Activated T-cell treated with anti-CD3 and anti-CD28 coated beads for 24 hours (primary cell): ENCODE measurements around the gene PRKAG3.

ENCODE experiments used
- DNase-seq: peaks from one replicate; pipeline ENCODE4 v3.0.0-alpha.2; 2020; ENCODE audit warnings: low read depth

Gene PRKAG3

DNA sequence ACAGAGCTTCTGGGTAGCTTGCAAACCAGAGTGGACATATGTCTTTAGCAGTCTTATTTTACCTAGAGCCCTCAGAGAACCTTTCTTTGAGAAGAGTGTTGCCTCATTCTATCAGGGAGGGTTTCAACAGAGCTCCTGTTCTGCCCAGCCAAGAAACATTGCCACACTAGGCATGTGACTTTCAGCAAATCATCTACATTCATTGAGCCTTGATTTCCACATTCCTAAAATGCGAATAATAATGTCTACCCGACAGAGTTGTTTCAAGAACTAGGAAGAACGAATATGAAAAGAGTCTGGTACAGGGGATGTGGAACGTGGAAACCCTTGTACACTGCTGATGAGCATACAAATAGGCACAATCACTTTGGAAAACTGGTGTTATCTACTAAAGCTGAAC is 7.8 kb upstream of the PRKAG3 start:
- DNase-seq = no peak

DNA sequence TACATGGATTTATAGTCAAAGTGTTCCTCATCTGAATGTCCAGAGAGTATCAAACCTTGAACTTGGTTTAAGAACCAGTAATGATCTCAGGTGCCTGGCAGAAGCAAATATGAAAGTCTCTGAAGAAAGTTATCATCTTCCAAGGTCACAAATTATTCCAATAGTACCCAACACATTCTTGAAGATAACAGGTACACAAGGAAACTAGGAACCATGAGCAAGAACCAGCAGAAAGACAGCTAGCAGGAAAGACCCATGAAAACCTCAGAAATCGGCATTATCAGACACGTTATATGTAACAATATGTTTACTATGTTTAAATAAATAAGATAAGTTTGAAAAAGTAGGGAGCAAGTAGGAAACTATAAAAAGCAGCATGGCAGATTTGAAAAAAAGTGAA is 5.9 kb upstream of the PRKAG3 start:
- no peak for DNase-seq

DNA sequence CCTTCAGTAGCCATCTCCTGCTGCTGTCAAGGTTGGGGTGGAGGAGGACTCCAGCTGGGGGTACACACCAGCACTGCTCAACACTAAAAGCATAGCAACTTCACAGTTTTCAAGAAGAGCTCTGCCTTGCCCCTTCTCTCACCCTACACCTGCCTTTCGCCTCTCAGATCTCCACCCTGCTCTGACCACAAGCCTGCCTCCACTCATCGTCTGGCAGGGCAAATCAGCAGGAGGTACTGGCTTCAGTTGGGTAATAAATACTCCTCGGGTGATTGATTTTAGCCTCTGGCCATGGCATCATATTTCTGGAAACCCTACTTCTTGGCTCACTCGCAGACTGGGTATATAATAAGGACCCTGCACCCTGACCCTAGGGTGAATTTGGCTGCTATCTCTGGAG is 3.1 kb upstream of the PRKAG3 start:
- no peak for DNase-seq

DNA sequence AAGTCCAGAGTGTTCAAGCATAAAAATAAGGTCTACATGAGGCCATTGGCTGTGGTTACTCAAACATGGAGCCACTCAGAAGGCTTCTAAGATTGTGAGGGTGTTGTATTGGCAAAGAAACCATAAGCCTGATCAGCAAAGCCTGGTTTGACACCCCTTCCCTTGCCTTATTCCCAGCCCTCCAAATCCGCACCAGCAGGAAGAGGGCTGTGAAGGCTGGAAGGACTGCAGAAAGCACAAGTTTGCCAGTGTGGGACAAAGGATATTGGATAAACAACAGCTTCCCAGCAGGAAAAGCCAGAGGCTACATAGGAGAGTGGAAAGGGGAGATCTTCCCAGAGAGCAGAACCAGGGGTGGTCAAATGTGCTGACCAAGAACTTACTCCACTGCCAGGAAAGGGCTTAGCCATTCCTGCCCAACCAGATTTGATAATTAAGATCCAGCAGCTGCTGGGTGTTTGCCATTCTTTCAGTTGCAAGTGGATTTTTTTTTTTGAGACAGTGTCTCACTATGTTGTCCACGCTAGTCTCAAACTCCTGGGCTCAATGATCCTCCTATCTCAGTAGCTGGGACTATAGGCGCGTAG is 1.5 kb upstream of the PRKAG3 start:
- no peak for DNase-seq

DNA sequence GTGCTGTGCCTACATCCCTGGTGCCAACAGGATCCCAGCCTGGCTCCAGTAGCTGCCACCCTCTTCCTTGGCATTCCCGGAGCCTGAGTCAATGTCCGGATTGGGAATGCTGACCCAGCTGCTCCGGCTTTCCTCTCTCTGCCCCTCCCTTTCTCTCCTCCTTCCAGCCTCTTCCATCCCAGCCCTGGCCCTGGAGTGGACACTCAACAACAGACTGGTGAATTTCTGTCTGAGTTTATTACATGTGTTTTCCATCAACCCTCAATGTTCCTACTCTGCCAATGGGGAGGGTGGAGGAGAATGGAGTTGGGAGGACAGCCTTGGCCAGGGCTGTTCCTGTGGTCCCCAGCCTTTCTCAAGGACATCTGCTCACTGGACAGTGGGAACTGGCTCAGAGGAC is 917 bp upstream of the PRKAG3 start:
- no peak for DNase-seq

DNA sequence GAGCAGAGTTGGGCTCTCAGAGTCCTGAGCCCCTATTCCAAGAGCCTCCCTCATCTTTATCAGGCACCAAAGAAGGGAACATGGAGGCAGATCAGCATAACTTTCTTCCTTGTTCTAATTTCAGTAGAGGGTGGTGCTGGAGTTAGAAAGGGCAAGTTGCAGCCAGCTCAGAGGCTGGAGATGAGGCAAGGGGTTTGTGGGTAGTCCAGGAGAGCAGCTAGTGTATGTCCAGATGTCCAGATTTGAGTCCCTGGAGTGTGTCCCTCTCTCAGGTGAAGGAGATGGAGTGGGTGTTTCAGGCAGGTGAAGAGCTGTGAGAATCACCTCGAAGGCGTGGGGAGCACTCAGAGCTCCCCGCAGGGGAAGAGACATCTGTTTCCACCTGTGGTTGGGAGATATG is 478 bp upstream of the PRKAG3 start:
- DNase-seq = no peak

DNA sequence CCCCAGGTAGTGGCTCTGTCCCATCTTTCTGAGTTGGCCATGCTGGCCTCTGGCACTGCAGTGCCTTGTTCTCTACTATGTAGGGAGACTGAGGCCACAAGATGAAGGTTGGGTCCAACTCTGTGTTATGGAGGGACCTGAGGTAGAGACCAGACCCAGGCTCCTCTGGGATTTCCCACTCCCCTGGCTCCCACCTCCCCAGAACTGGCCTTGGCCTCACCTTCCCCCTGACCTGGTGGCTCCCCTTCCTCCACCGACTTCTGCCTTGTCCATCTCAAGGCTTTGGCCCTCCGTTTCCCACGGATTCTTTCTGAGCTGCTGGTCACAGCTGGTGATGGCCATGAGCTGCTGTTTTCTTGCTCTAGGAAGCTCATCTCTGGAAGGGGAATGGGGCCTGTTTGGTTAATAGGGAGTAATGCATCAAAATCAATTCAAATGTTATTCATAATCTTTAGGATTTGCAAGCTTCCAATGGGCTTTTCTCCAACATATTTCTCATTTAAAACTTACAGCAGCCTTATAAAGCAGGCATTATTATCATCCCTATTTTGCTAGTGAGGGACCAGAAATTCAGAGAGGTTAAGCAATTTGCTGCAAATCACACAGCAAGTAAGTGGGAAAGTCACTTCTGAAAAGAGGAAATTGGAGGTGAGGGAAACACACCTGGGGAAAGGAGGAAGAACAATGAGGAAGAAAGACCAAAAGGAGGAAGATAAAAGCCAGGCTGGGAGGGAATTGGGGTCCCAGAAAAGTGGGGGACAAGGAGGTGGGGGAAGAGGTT is 887 bp downstream of the PRKAG3 start:
- DNase-seq = no peak

DNA sequence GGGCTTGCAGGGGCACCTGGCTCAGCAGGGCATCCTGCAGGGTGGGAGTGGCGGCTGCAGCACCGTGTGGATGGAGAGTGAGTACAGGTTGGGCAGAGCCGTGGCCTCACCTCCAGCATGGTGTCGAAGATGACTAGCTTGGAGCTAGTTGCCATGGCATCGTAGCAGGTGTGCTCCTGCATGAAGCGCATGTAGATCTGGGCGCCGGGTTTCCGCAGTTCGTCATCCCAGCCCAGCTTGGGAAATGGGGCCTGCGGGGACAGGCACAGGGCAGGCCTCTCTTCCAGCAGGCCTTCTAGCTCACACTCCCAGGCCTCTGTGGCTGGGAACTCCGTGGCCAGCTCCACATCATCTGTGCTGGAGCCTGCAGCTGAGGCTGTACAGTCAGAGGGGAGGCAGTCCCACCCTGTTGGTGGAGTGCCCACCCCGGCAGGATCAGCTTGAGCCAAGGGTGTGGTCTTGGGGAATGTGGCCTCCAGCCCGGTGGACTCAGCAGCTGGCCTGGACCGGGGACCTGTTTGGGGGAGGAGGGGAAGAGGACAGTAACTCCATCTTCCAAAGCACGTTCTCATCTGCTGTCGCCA is 1.6 kb downstream of the PRKAG3 start:
- no peak for DNase-seq

DNA sequence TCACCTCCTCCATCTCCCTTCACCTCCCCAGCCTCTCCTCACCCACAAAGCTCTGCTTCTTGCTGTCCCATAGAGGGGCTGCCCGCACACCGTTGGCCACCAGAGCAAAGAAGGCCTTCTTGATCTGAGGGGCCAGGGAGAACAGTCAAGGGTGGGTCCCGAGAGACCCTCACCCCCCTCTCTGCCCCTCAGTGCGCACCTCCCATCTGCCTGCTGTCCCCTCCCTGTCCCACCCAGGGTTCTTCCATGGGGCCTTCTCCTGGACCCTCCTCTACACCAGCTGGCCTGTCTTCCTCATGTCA is 3.2 kb downstream of the PRKAG3 start:
- no peak for DNase-seq

DNA sequence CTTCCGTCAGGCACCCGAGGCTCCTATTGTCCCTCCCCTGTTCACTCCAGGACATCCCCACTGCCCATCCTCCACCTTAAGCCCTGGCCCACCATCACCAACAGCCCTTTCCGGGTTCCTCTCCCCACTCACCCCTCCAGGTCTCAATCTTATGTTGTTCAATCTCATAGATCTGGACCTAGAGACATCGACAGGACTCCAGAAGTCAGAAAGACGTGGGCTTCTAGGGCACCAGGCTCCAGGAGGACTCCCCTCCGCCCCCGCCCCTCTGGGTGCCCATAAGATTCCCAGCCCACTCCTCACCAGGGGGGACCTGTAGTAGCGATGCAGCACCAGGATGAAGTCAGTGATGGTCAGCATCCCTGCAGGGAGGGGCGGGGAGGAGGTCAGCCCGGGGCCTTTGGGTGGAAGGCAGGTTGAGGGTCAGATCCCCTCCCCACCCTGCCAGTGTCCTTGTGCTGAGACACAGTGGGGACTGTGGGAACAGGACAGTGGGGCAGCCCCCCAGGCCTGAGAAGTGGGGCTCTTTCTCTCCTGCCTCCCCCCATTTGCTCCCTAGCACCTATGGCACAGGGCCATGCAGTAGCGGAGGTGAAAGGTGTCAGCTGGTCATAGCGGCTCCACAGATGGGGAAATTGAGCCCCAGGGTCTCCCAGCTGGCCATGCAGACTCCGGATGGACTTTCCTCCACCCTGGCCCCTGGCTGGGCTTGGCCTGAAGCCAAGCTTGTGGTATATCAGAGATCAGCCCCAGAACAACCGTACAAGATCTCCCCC is 3.7 kb downstream of the PRKAG3 start:
- DNase-seq = no peak

DNA sequence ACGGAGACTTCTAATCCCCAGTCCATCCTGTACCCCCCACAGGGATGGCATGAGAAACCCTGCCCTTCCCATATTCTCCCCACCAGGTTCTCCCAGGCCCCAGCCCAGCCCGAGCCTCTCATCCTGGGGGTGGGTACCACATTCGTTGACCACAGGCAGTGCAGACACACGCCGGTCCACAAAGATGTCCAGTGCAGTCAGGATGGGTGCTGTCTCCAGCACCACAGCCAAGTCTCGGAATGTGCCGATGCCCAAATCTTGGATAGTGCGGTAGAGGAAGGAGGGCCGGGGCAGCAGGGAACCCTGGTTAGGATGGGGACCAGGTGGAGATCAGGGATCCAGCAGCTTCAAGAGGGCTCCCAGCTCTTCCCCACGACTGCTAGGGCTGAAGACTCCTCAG is 4.8 kb downstream of the PRKAG3 start:
- no peak for DNase-seq

DNA sequence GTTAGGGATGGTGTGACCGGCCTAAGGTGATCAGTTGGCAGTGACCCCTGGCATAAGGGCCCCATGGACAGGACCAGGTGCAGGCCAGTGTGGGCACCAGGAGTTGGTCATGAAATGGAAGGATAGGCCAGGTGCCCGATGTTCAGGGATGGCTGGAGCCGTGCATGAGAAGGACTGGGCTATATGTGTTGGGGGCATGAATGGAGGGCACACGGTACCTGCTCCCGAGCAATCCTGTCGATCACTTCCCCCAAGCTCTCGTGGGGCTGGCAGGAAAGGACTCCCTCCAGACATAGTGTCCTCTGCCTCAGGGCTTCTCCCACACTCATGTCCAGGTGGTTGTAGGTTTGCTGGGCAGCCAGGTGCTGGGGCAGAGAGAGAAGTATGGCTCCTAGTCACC is 7.6 kb downstream of the PRKAG3 start:
- DNase-seq = no peak

DNA sequence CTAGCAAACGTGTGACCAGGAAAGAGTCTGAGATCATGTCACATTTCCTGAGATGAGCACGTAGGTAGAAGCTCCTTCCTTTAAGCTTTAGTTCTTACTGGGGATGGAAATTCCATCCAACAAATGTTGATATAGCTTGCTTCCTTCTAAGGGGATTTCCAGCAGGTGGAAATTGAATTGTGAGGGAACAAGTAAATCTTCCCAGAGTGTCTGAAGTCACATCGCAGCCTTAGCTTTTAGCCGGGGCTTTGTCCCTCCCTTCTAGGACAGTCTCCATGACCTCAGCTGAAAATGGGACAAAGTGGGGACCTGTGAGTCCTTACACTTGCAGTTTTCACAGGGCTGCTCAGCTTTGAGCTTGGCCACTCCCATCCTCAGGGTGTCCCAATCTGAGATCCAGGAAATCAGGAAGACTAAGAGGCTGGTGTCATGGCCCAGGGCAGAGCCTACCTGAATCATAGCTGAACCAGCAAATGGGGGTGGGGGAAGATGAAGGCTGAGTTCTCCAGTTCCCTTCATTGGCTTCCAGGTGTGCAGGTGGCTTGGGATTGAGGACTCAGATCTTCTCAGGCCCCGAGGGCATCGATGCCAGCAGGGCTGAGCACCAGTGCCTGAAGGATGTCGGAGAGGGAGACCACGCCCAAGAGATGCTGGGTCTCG is 8.3 kb downstream of the PRKAG3 start:
- DNase-seq = no peak

DNA sequence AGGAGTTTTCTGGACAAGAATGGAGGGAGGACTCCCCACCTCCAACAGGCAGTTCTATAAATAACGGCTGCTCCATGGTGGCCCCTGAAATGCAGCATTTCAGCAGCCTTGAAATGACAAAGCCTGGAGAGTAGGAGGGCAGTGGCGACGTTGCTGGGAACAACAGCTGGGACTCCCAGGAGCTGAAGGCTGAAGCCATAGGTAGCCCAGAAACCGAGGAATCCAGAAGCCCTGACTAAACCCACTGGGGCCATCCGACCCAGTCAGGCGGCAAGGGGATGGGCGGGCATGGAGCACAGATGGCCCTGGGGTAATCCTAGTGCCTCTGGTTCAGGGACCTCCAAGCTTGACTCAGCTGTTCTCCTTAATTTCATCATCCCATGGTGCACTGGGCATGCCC is 9.0 kb downstream of the PRKAG3 start:
- no peak for DNase-seq

DNA sequence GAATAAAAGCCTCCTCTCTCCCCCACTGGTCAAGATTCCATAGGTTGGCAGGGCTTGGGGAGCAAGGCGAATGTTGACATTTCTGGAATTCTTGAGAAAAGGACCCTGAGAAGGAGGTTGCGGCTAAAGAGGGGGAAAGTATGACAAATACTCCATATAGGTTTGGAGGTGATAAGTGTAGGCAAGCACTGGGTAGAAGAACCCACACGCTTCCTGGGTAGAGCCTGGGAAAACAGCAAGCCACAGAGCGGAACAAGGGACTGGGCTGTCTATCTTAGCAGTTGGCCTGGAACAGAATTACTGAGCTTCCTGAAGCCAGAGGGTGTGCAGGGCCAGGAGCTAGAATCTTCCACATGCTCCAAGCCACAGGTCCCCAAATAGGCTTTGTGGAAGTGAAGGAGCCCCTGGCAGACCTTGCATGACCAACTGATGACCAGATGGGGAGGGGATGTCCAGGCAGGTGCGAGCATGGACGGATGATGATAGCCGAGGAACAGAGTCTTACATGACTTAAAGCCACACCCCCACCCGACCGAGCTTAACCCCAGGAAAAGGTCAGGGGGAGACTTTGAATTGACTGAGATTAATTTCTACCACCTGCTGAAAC is 9.9 kb downstream of the PRKAG3 start:
- DNase-seq = no peak

DNA sequence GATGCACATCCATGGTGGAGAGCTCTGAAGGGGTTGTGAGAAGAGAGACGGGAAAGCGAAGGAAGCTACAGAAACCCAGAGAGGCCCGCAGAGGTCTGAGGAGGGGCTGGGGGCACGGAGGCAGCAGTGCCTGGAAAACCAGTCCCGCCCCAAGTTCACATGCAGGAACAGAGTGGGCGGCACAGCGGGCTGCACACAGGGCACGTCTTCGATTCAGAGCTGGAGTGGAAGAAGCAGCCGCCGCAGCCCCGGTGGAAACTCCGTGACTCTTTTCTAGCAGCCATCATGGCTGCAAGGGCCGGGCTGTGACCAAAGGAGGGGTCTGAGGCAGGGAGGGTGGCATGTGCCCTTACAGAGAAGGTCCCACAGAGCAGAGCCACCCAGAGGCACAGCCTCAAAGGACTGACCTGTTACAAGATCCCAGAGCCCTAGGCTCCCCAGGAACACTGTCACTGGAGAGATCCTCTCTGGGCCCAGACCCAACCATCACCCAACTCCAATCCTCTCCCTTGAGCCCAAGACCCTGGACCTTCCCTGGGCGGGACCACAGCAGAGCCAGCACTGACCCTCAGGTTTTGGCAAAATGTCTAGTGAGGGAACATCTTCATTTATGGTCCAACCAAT is 10.7 kb downstream of the PRKAG3 start:
- no peak for DNase-seq

DNA sequence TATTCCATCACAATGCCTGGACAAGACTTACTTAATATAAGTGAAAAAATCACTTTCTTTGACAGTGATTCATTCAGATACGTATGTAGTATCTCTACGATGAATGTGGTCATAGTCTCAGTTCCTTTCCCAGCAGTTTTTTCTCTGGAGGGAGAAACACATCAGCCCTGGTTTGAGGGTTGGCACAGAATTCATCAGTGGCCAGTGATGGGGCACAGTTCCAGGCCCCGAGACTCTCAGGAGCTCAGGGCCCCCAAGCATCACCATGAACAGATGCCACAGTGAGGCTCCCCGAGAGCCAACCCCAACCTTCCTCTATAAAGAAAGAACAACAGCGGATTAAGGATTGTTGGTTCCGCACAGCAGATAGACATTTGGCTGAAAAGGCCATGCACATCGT is 12.5 kb downstream of the PRKAG3 start:
- no peak for DNase-seq

DNA sequence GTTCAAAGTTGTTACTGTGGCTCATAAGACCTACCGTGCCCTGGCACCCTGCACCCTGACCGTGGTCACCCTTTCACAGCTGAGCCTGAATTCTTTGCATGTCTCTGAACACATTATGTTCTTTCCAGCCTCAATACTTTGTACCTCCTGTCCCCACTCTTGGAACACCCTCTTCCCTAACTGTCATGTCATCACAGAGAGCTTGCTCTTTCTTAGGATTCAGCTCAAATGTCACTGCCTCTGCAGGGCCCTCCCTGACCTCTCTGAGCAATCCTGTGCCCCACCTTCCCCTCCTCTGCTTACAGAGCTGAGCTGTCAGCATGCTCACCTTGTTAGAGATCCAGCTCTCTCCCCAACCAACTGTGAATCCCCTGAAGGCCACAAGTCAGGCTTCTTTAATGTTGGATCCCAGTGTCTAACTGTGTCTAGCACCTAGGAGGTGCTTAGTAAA is 15.0 kb downstream of the PRKAG3 start:
- no peak for DNase-seq

DNA sequence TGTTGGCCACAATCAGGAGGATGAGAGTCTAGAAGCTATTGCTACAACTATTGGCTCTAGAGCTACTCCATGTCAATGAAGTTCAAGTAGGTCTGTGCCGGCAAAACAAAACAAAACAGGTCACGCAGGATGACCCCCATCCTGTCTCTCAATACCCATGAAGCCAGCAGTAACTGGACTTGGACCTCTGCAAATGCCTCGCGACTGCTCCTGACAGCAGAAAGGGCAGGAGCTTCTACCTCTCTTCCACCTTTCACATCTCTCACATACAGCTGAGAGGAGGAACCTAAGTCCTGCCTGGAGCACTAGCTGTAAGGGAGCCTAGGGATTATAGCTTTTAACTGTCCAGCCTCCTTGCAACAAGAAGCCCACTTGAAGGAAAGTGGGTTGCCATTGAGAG is 16.0 kb downstream of the PRKAG3 start:
- DNase-seq = no peak

DNA sequence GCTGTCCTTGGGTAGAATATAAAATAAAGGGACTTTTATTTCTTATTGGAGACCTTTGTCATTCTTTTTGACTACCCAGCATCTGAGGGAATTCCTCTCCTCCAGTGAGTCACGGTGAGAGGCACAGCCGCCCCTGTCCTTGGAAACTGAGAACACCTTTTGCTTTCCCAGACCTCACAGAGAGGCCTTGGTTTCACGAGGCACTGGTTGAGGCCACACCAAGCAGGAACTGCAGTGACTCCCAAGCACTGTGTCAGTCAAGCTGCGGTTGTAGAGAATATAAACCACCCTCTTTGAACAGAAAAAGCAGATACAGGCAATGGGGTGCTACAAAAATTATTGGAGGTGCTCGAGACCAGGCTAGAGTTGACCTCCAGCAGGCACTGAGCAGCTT is 16.4 kb downstream of the PRKAG3 start:
- no peak for DNase-seq

DNA sequence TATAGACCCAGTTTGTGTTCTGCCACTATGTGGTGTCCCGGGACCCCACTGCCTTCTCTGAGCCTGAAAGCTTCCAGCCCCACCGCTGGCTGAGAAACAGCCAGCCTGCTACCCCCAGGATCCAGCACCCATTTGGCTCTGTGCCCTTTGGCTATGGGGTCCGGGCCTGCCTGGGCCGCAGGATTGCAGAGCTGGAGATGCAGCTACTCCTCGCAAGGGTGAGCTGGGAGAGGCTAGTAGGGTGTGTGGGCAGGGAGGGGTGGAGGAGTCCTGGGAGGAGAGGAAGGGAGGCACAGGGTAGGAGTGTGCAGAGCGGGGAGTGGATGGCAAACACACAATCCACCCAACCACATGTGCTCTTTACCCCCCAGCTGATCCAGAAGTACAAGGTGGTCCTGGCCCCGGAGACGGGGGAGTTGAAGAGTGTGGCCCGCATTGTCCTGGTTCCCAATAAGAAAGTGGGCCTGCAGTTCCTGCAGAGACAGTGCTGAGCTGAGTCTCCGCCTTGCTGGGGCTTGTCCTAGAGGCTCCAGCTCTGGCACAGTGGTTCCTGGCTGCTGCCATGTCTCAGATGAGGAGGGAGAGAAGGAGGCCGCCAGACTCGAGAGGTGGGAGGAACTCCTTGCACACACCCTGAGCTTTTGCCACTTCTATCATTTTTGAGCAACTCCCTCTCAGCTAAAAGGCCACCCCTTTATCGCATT is 16.9 kb downstream of the PRKAG3 start:
- DNase-seq = no peak
